HG03520 (cell line): Measurements from ENCODE around the gene CSRNP2.
"Not testable (repeated sequence)": the region's sequence is repeated elsewhere in the genome, so short reads cannot be mapped to it uniquely, and the experiment has no call there.

Experiments
- ATAC-seq: cut with Tn5 transposase; IDR thresholded peaks from one replicate; pipeline ENCODE4 v1.9.1; 2021; ENCODE audit warnings: mild to moderate bottlenecking, moderate library complexity; ENCODE audit not compliant: unreplicated experiment

CSRNP2 gene

DNA sequence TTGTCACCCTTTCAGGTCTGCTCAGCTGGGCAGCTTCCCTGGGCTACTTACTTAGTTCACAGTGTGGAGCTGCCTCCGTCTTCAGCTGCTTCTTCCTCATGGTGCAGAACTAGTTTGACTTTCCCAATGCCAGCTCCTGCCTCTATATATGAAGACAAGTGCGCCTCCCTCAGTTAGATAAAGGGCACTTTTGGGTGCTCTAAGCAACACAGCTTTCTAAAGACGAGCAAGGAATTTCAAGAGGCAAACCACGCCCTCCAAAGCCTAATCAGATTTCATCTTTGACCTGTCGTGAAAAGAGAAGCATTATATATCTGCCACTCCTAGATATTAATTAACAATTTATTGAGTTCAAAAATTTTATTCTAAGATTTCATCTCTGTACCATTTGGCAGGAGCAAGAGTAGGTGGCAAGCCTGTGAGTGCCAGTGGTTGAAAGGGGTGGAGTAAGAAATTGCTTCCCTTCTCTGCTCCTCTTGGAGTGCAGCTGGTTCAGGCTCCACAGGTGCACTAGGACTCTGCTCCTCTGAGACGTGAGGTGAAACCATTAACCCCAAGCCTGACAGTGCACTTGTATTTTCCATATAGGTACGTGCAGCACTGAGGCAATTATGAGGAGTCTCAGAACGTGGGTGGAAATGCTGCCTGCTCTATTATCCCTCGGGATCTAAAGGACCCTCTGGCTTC lies 55.1 kb downstream of the CSRNP2 start:
- ATAC-seq, result no peak

GRCh38 chr12:51027342-51027835 lies 56.0 kb downstream of the CSRNP2 start:
- ATAC-seq, result no peak

GRCh38 chr12:51025836-51026638 lies 57.4 kb downstream of the CSRNP2 start, which contains the start of gene SLC11A2:
TSS of gene SLC11A2 (minus strand) at chr12:51026384. CDS start at chr12:51010728, 15,656 bp downstream.
- peak; percentile 86 for ATAC-seq

GRCh38 chr12:51025338-51025835 lies 58.0 kb downstream of the CSRNP2 start:
- ATAC-seq, result no peak

GRCh38 chr12:51023625-51024382 lies 59.6 kb downstream of the CSRNP2 start:
- no peak for ATAC-seq

- ATAC-seq, result no peak
Measured at GRCh38 chr12:51021694-51022093, 61.7 kb downstream of the CSRNP2 start.

DNA sequence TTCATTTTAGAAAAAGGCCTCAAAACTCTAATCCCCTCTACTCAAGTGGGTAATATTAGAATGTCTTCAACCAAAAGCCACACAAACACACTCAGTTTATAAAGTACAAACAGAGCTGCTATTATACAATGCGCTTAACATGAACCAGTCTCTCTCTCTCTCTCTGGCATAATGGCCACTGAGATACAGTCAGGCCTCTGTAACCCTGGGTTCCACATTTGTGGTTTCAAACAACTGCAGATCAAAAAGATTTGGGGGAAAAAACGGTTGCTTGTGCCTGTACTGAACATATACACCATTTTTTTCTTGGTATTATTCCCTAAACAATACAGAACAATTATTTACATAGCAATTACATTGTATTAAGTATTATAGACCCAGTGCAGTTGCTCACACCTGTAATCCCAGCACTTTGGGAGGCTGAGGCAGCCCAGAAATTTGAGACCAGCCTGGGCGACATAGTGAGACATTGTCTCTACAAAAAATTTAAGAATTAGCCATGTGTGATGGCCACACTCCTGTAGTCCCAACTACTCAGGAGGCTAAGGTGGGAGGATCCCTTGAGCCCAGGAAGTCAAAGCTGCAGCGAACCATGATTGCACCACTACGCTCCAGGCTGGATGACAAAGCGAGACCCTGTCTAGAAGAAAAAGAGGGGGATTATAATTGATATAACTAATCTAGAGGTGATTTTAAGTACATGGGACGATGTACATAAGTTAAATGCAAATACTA lies 62.8 kb downstream of the CSRNP2 start:
- no peak for ATAC-seq

- no peak for ATAC-seq
Measured at GRCh38 chr12:51019927-51020326, 63.5 kb downstream of the CSRNP2 start.

GRCh38 chr12:51018956-51019355 lies 64.4 kb downstream of the CSRNP2 start:
- ATAC-seq, result no peak

DNA sequence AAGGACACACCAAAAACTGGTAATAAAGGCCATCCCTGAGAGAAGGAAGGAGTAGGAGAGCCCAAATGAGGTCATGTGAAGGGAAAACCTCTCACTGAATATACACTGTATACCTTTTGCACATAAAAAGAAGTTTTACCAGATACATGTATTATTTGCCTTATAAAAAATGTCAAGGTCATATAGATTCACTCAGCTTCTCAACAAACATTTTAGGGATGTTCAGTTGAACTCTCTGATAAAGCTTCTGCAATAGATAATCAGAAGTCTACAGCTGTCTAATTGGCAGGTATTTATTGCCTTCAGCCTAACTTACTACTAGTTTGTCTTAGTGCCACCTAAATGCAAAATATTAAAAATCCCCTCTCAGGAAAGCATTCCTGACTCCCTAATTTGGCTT lies 65.9 kb downstream of the CSRNP2 start:
- ATAC-seq, result no peak

- ATAC-seq, result not testable (repeated sequence)
Measured at GRCh38 chr12:51014467-51014866, 68.9 kb downstream of the CSRNP2 start.

DNA sequence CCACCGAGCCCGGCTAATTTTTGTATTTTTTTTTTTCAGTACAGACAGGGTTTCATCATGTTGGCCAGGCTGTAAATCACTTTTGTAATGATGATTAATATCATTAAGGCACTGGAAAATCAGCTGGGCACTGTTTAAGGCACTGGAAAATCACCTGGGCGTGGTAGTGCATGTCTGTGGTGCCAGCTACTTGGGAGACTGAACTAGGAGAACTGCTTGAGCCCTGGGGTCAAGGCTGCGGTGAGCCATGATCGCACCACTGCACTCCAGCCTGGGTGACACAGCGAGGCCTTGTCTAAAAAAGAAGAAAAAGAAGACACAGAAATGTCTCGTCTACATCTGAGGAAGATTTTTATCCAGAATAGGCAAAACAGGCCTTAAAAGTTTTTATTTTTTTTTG lies 70.0 kb downstream of the CSRNP2 start:
- ATAC-seq, result no peak

DNA sequence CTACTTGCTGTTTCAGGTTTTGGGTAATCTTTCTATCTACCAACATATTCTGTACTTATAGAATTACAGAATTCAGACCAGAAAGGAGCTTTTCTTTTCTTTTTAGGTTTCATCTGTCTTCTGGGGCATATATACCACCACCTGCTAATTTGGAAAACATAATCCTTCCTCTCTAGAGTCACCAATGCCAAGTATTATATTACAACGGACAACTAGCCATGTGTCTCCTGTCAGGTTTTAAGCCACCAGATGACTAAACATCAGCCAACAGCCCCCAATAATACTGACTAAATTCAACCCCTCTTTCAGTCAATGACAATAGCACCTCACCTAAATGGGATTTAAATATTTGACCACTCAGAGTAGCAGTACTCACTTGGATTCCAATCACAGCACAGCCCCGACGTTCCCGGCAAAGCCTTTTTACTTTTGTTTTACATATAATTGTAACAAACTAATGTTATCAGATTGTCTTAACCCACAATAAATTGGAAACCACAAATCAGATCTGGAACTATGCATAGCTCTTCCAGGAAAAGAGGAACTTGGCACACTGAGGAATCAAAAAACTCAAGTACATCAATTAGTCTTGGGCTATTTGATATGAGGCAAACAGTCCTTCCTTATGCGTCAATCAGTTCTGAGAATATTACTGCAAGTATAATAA lies 70.7 kb downstream of the CSRNP2 start:
- ATAC-seq, result no peak

- no peak for ATAC-seq
Measured at GRCh38 chr12:51011955-51012354, 71.4 kb downstream of the CSRNP2 start.
